WTC11 (cell line): ENCODE measurements around the gene SDHAF2.

Source experiments
- KAT7 ChIP-seq: sonication (generic); formaldehyde crosslinking; IDR thresholded peaks from 2 replicates; pipeline ENCODE4 v1.8.1; 2023; ENCODE audit warnings: missing genetic modification reagents, mild to moderate bottlenecking, borderline replicate concordance
- TF ChIP-seq, protein P1 (sequence below): fragments of 200-600 bp; IDR thresholded peaks from 2 replicates; pipeline ENCODE4 v1.8.0; 2022; ENCODE audit warnings: antibody characterized with exemption

DNA sequence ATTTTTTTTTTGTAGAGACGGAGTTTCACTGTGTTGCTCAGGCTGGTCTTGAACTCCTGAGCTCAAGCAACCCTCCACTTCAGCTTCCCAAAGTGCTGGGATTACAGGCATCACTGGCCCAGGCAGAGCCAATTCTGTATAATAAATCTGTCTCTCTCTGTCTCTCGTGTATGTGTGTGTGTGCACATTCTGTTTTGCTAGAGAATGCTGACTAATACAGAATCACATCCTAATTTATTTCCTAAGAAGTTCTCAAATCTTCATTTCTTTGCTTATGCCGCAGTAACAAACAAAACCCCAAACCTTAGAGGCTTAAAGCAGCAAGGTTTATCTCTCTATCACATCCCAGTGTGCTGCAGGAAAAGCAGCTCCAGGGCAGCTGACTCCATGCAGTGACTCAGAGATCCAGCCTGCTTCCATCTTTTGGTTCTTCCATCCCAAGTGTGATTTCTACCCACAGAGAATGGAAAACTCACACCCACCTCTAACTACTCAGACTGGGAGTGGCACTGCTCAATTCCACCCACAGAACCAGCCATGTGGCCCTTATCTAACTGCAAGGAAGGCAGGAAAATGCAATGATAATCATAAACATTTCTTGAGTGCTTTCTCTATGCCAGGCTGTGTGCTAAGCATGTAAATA is 43.6 kb downstream of the SDHAF2 start:
- TF ChIP-seq, protein P1, sequence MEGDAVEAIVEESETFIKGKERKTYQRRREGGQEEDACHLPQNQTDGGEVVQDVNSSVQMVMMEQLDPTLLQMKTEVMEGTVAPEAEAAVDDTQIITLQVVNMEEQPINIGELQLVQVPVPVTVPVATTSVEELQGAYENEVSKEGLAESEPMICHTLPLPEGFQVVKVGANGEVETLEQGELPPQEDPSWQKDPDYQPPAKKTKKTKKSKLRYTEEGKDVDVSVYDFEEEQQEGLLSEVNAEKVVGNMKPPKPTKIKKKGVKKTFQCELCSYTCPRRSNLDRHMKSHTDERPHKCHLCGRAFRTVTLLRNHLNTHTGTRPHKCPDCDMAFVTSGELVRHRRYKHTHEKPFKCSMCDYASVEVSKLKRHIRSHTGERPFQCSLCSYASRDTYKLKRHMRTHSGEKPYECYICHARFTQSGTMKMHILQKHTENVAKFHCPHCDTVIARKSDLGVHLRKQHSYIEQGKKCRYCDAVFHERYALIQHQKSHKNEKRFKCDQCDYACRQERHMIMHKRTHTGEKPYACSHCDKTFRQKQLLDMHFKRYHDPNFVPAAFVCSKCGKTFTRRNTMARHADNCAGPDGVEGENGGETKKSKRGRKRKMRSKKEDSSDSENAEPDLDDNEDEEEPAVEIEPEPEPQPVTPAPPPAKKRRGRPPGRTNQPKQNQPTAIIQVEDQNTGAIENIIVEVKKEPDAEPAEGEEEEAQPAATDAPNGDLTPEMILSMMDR = no peak
- TF ChIP-seq KAT7 (CRISPR knock-in tag) = no peak
